Lung (tissue), 12 donors: ENCODE data around the gene VSIG10. TPM values are rescaled to one million over a fixed set of nuclear protein-coding genes. Genes with fewer than 3 reads are reported as not detected.

Experiments used
- ATAC-seq: fragments of 200-7000 bp; cut with Tn5 transposase; one replicate; pipeline ENCODE4 v1.9.1; 2020; ENCODE audit warnings: moderate number of reproducible peaks; ENCODE audit not compliant: insufficient read depth, low FRiP score
- DNase-seq, 3 donors: peaks; one replicate each; pipeline ENCODE4 v3.0.0-alpha.2; 2013 to 2017
- H3K27ac ChIP-seq, 2 donors: one replicate each; pipeline ENCODE4 v1.5.1; 2013; ENCODE audit warnings: mild to moderate bottlenecking in 2 of 2, moderate library complexity in 2 of 2, control low read depth in 1 of 2, inconsistent platforms in 1 of 2, low read depth in 1 of 2, low read length in 1 of 2
- H3K27me3 ChIP-seq, 3 donors: one replicate each; pipeline ENCODE4 v1.5.1; 2013; ENCODE audit warnings: low read length in 2 of 3; ENCODE audit not compliant: control insufficient read depth in 3 of 3, insufficient read depth in 3 of 3
- H3K36me3 ChIP-seq, 4 donors: one replicate each; pipeline ENCODE4 v1.5.1; 2013; ENCODE audit warnings: low read length in 4 of 4, mild to moderate bottlenecking in 1 of 4, moderate library complexity in 1 of 4; ENCODE audit not compliant: control insufficient read depth in 4 of 4, insufficient read depth in 4 of 4
- H3K4me1 ChIP-seq, 5 donors: one replicate each; pipeline ENCODE4 v1.5.1; 2013; ENCODE audit warnings: low read length in 5 of 5, mild to moderate bottlenecking in 2 of 5, moderate library complexity in 1 of 5; ENCODE audit not compliant: control insufficient read depth in 5 of 5, insufficient read depth in 5 of 5
- H3K4me3 ChIP-seq: one replicate; pipeline ENCODE4 v1.5.1; 2013; ENCODE audit warnings: mild to moderate bottlenecking, control low read depth, moderate library complexity
- H3K9ac ChIP-seq, 2 donors: one replicate each; pipeline ENCODE4 v1.5.1; 2013; ENCODE audit warnings: low read length in 2 of 2, control low read depth in 1 of 2; ENCODE audit not compliant: insufficient read depth in 1 of 2
- H3K9me3 ChIP-seq, 4 donors: one replicate each; pipeline ENCODE4 v1.5.1; 2013; ENCODE audit warnings: low read length in 3 of 4, mild to moderate bottlenecking in 1 of 4, moderate library complexity in 1 of 4; ENCODE audit not compliant: control insufficient read depth in 4 of 4, insufficient read depth in 3 of 4
- CTCF ChIP-seq: IDR thresholded peaks from 2 replicates; pipeline ENCODE4 v1.5.1; 2012; ENCODE audit warnings: mild to moderate bottlenecking; ENCODE audit errors: control extremely low read depth, extremely low read depth
- WGBS, 2 donors: extraction: QIAGEN DNeasy Blood & Tissue Kit; methylation state at CpG; one replicate each; pipeline ENCODE4 v1.1.7; 2013; 5-methylcytosine and 5-hydroxymethylcytosine counted together
- polyA plus RNA-seq, 2 donors: library from polyadenylated mRNA; stranded (reverse); fragments of 200-250 nt; gene quantifications; one replicate each; pipeline ENCODE4 v1.2.1, GENCODE V29; 2013
- total RNA-seq, 2 donors: library from RNA; depleted of rRNA in 1 of 2; stranded (reverse); fragments of >200 nt in 1 of 2; gene quantifications; one replicate each; pipeline ENCODE4 v1.2.1, GENCODE V29; 2014 to 2021
- donor health status: control.
- donor health status: control.
- donor health status: Bipolar disorder and iron deficiency.
- donor health status: healthy.
- donor health status: DM: yes; HTN: yes; CAD: no.

Gene VSIG10
- total and polyA plus RNA-seq, 4 donors, result 11.0 to 51.4 (median 32.2) TPM

GRCh38 chr12:118060301-118061010 lies 43.4 kb downstream of the VSIG10 start:
- H3K36me3 ChIP-seq, result no peaks in the 10 kb centered on the region
- H3K4me1 ChIP-seq, result peaks cover 4 to 30% (median 9%) of the 10 kb centered on the region in 5 donors
- peak; percentile 44 to 57 (median 54) for DNase-seq
- no peaks in the 10 kb centered on the region for H3K27me3 ChIP-seq
- H3K27ac ChIP-seq, result peak overlapping the region; percentile 94 to 96
- WGBS, 2 donors, result 2 to 7% methylated on average over 18 to 44 of the region's 46 CpGs
- TF ChIP-seq CTCF, result no peak
- H3K9me3 ChIP-seq, result no peaks in the 10 kb centered on the region
- peak overlapping the region; percentile 77 to 93 for H3K9ac ChIP-seq
- H3K4me3 ChIP-seq, result peak overlapping the region; percentile 68
- ATAC-seq, result peak; percentile 38

GRCh38 chr12:118059341-118060191 lies 44.2 kb downstream of the VSIG10 start:
- H3K4me3 ChIP-seq, result no peak overlapping the region
- peak overlapping the region; percentile 94 to 96 for H3K27ac ChIP-seq
- 28 to 53% methylated on average over 11 of the region's 11 CpGs for WGBS, 2 donors
- DNase-seq, result peak in 2 of 3 donors; percentile 47 to 50
- H3K4me1 ChIP-seq, result peaks cover 4 to 30% (median 9%) of the 10 kb centered on the region in 5 donors
- no peak for TF ChIP-seq CTCF
- no peaks in the 10 kb centered on the region for H3K27me3 ChIP-seq
- ATAC-seq, result no peak
- H3K9me3 ChIP-seq, result no peaks in the 10 kb centered on the region
- H3K36me3 ChIP-seq, result no peaks in the 10 kb centered on the region
- H3K9ac ChIP-seq, result peak overlapping the region in 1 of 2 donors; percentile 93

- DNase-seq, result no peak
- Histone ChIP-seq H3K4me1 (peaks cover 3 to 27% (median 7%) of the 10 kb centered on the region in 5 donors), H3K27ac (peak overlapping the region in 1 of 2 donors; percentile 52), H3K9me3 (no peaks in the 10 kb centered on the region), H3K36me3 (no peaks in the 10 kb centered on the region), H3K9ac (no peak overlapping the region), H3K27me3 (no peaks in the 10 kb centered on the region), H3K4me3 (no peak overlapping the region)
- ATAC-seq, result no peak
- TF ChIP-seq CTCF, result no peak
- WGBS, 2 donors, result 90% methylated on average over 8 of the region's 8 CpGs
Observed at GRCh38 chr12:118058881-118059280, 44.9 kb downstream of the VSIG10 start.
